AG09309 (cell line): Measurements from ENCODE around the gene MPP1.

Source experiments
- DNase-seq: peaks from one replicate; pipeline ENCODE4 v3.0.0-alpha.2; 2010; ENCODE audit warnings: low read depth
- H3K4me3 ChIP-seq: 2 replicates; pipeline ENCODE4 v1.5.1; 2011; ENCODE audit warnings: mild to moderate bottlenecking, low read depth, low read length, moderate library complexity; ENCODE audit not compliant: control insufficient read depth
- CTCF ChIP-seq: IDR thresholded peaks from 2 replicates; pipeline ENCODE4 v1.5.1; 2011; ENCODE audit warnings: mild to moderate bottlenecking, low read depth, low read length, inconsistent platforms; ENCODE audit not compliant: insufficient read depth, control insufficient read depth; ENCODE audit errors: missing control alignments

The MPP1 gene

GRCh38 chrX:154738011-154738738 lies 67.1 kb downstream of the MPP1 start:
- TF ChIP-seq CTCF: no peak
- no peak overlapping the region for H3K4me3 ChIP-seq
- no peak for DNase-seq

- DNase-seq: no peak
- no peak overlapping the region for H3K4me3 ChIP-seq
- no peak for TF ChIP-seq CTCF
Measured at GRCh38 chrX:154737136-154737535, 68.1 kb downstream of the MPP1 start.

- DNase-seq: no peak
- H3K4me3 ChIP-seq: no peak overlapping the region
- no peak for TF ChIP-seq CTCF
Measured at GRCh38 chrX:154735695-154736393, 69.4 kb downstream of the MPP1 start.

GRCh38 chrX:154734061-154734781 lies 71.1 kb downstream of the MPP1 start:
- no peak for TF ChIP-seq CTCF
- H3K4me3 ChIP-seq: no peak overlapping the region
- no peak for DNase-seq

GRCh38 chrX:154733066-154733425 lies 72.2 kb downstream of the MPP1 start:
- no peak for DNase-seq
- no peak overlapping the region for H3K4me3 ChIP-seq
- TF ChIP-seq CTCF: no peak

- no peak for DNase-seq
- TF ChIP-seq CTCF: no peak
- H3K4me3 ChIP-seq: no peak overlapping the region
Measured at GRCh38 chrX:154732421-154733065, 72.7 kb downstream of the MPP1 start.
